Psoas muscle (tissue), 8 donors: ENCODE results near the gene MMP11. TPM values are rescaled to one million over a fixed set of nuclear protein-coding genes. Genes with fewer than 3 reads are reported as not detected.
A peak's percentile ranks its signal among the peaks of the same experiment; 100 is the strongest.

Experiments
- ATAC-seq, 4 donors: fragments of 200-7000 bp; cut with Tn5 transposase; one replicate each; pipeline ENCODE4 v1.9.1; 2020; ENCODE audit warnings: moderate library complexity in 3 of 4, mild to moderate bottlenecking in 2 of 4
- DNase-seq, 2 donors: peaks; one replicate each; pipeline ENCODE4 v3.0.0-alpha.2; 2020
- H3K27ac ChIP-seq: fragments of 200-600 bp; one replicate; pipeline ENCODE4 v1.8.0; 2022
- H3K27me3 ChIP-seq, 3 donors: fragments of 200-600 bp in 1 of 3; one replicate each; pipeline versions ENCODE4 v1.6.1 to v1.8.0; 2013 to 2022; ENCODE audit warnings: low read length in 2 of 3, mild to moderate bottlenecking in 2 of 3, moderate library complexity in 1 of 3; ENCODE audit not compliant: insufficient read depth in 3 of 3
- H3K36me3 ChIP-seq, 2 donors: fragments of 200-600 bp in 1 of 2; one replicate each; pipeline versions ENCODE4 v1.6.1 to v1.8.0; 2013 to 2022; ENCODE audit warnings: low read depth in 1 of 2, mild to moderate bottlenecking in 1 of 2, moderate library complexity in 1 of 2; ENCODE audit not compliant: insufficient read depth in 1 of 2
- H3K4me1 ChIP-seq: fragments of 200-600 bp; one replicate; pipeline ENCODE4 v1.8.0; 2022
- H3K4me3 ChIP-seq: fragments of 200-600 bp; one replicate; pipeline ENCODE4 v1.8.0; 2022; ENCODE audit warnings: mild to moderate bottlenecking
- H3K9me3 ChIP-seq: fragments of 200-600 bp; one replicate; pipeline ENCODE4 v1.8.0; 2022
- WGBS, 3 donors: extraction: QIAGEN DNeasy Blood & Tissue Kit; methylation state at CpG; one replicate each; pipeline versions ENCODE4 v1.1.6 to v1.1.7; 2013; 5-methylcytosine and 5-hydroxymethylcytosine counted together
- intact Hi-C, 2 donors: fragments of 100-400 bp; cut with DNase I; formaldehyde crosslinking; loops; one replicate each; pipeline versions ENCODE4 v1.11.0 to v1.14.2; 2022
- polyA plus RNA-seq, 3 donors: library from polyadenylated mRNA; stranded (reverse); fragments of 200-250 nt; gene quantifications; one replicate each; pipeline ENCODE4 v1.2.3, GENCODE V29; 2013
- total RNA-seq, 4 donors: library from RNA; stranded (reverse); fragmentation: NEBNext Ultra II Directional in 2 of 4; extraction: Animal tissue kit (Norgen Biotek cat#: 25700) in 2 of 4; gene quantifications; one replicate each; pipeline versions ENCODE4 v1.2.1 to v1.2.4, GENCODE V29; 2021 to 2023
- TF ChIP-seq, protein P1 (sequence below): fragments of 200-600 bp; IDR thresholded peaks from one replicate; pipeline ENCODE4 v1.8.0; 2022; ENCODE audit warnings: antibody characterized with exemption
- donor health status: healthy with polysubstance abuse.
- donor health status: DM: no; HTN: no; CAD: no; lungs with moderate emphysema.
- donor health status: Bipolar disorder and iron deficiency.
- donor health status: healthy.
- donor health status: DM: yes; HTN: yes; CAD: no.
- donor health status: DM: no; HTN: no; CAD: no.
- donor health status: DM: no; HTN: no; CAD: no.
- donor health status: DM: yes; HTN: yes; CAD: no.

Gene MMP11
- total and polyA plus RNA-seq, 7 donors, result 0.35 to 2.9 (median 1.3) TPM

DNA sequence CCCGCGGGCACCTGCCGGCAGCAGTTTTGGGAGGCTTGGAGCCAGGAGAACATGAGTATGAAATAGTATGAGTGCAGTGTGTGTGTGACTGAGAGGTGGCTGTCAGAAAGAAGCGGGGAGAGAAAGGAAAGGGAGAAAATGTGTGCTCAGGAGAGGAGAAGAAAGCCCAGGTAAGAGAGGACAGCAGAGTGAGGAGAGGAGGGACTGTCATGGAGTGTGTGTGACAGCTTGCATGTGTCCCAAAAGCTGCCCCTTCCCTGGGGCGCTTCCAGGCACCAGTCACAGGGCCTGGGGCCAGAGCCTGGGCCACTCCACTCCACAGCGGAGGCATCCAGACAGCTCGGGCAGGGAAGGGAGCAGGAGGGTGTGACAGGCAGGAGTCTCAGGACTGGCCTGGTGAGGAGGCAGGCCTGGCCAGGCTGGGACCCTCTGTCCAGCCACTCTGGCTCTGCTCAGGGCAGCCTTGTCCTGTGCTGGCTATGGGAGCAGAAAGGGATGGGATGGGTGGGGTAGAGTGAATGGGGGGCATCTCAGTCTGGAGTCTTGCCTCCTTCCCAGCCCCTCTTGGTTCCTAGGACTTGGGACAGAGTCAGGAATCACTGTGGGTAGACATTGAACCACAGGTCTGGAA, 949 bp downstream of the MMP11 start:
- H3K27me3 ChIP-seq, result no peaks in the 10 kb centered on the region
- H3K27ac ChIP-seq, result no peak overlapping the region
- intact Hi-C loops, result no loop called here
- 56 to 68% (median 66%) methylated on average over 5 to 7 of the region's 7 CpGs for WGBS, 3 donors
- no peaks in the 10 kb centered on the region for H3K36me3 ChIP-seq
- TF ChIP-seq, protein P1, sequence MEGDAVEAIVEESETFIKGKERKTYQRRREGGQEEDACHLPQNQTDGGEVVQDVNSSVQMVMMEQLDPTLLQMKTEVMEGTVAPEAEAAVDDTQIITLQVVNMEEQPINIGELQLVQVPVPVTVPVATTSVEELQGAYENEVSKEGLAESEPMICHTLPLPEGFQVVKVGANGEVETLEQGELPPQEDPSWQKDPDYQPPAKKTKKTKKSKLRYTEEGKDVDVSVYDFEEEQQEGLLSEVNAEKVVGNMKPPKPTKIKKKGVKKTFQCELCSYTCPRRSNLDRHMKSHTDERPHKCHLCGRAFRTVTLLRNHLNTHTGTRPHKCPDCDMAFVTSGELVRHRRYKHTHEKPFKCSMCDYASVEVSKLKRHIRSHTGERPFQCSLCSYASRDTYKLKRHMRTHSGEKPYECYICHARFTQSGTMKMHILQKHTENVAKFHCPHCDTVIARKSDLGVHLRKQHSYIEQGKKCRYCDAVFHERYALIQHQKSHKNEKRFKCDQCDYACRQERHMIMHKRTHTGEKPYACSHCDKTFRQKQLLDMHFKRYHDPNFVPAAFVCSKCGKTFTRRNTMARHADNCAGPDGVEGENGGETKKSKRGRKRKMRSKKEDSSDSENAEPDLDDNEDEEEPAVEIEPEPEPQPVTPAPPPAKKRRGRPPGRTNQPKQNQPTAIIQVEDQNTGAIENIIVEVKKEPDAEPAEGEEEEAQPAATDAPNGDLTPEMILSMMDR, result no peak
- H3K4me3 ChIP-seq, result peak overlapping the region; percentile 68
- ATAC-seq, result no peak
- DNase-seq, result no peak
- no peaks in the 10 kb centered on the region for H3K9me3 ChIP-seq
- peaks cover 14% of the 10 kb centered on the region for H3K4me1 ChIP-seq

DNA sequence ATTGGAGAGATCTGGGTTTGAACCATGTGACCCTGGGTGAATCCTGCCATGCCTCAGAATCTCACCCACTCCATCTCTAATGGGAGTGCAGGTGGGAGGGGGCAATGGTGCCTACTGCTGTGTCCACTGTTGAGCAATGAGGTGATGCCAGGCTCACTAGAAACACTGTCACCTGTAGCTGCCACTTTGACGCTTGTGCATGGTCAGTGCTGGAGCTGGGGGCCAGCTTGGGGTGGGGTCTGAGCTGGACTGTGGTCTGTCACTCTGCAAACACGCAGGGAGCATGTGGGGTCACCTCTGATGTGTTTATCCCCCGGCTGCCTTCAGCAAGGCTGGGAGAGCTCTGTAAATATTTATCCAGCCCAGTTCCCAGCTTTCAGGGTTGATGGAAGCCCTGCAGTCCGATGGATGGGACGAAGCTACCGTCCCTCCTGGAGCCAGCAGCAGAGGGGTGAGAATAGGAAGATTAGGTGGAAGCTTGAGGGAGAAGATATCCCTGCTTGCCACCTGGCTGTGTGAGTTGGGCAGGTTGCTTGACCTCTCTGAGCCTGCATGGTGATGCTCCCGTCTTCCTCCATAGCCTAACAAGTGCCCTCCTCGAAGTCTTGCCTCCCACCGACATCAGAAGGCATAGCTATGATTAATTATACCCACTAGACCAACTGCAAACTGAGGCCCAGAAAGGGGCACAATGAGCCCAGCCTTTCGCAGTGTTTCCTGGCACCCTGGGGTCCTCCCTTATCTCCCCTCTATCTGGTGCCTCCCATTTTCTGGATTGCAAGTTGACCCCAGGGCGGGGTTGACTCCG, 1.7 kb downstream of the MMP11 start:
- Histone ChIP-seq H3K9me3 (no peaks in the 10 kb centered on the region), H3K4me3 (no peak overlapping the region), H3K27me3 (no peaks in the 10 kb centered on the region), H3K27ac (no peak overlapping the region), H3K36me3 (no peaks in the 10 kb centered on the region), H3K4me1 (peaks cover 10% of the 10 kb centered on the region)
- TF ChIP-seq, protein P1, result no peak
- intact Hi-C loops, result no loop called here
- no peak for ATAC-seq
- WGBS, 3 donors, result 80 to 82% (median 82%) methylated on average over 12 of the region's 12 CpGs
- DNase-seq, result no peak

DNA sequence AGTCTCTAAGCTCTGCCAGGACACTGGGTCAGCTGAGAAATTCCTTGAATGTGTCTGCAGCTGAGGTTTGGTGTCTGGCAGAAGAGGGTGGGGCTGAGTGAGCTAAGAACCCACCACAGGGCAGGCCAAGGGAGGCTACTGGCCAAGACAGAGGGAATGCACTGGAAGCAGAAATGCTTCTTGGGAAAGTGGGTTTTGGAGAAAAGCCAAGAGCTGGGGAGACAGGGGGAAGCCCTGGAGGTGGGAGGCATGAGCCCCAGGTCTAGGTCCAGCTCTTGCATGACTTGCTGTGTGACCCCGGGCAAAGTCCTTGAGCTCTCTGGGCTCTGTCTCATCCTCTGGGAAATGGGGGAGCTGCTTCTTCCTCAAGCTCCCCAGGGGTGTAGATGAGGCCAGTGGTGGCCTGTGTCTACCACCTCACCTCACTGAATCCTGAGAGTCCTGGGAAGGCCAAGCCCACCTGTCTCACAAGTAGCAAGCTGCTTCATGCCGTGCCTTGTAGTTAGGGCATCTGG, 2.3 kb downstream of the MMP11 start:
- Histone ChIP-seq H3K4me3 (no peak overlapping the region), H3K4me1 (peaks cover 10% of the 10 kb centered on the region), H3K36me3 (no peaks in the 10 kb centered on the region), H3K27ac (no peak overlapping the region), H3K9me3 (no peaks in the 10 kb centered on the region), H3K27me3 (no peaks in the 10 kb centered on the region)
- ATAC-seq (no peak), DNase-seq (no peak)
- TF ChIP-seq, protein P1, result no peak
- 60 to 92% (median 74%) methylated on average over 2 of the region's 2 CpGs for WGBS, 3 donors
- intact Hi-C loops, result no loop called here

DNA sequence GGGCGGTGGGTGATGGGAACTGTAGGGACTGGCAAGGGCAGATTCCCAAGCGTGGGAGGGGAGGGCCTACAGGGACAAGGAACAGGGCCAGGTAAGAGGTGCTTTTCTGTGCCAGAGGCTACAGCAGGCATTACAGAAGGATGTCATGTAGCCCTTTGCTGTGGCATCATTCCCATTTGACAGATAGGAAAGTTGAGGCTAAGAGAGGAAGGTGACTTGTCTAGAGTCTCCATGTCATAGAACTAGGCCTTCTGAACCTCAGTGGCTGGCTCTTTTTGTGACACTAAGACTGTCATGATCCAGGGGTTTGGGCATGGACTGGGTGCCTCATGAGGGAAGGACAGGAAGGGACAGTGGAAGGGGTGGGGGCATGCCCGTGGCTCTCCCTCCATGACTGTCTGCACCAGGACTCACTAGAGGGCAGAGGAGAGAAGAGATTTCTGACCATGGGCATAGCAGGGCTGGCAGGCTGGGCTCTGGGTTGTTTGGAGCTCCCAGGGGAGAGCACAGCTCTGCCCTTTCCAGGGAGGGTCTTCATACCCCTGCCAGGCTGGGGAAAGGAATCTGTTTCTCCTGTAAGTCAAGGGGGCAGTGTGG, 3.2 kb downstream of the MMP11 start:
- Histone ChIP-seq H3K27me3 (no peaks in the 10 kb centered on the region), H3K4me1 (peaks cover 10% of the 10 kb centered on the region), H3K4me3 (no peak overlapping the region), H3K36me3 (no peaks in the 10 kb centered on the region), H3K9me3 (no peaks in the 10 kb centered on the region), H3K27ac (no peak overlapping the region)
- WGBS, 3 donors, result 80 to 90% (median 83%) methylated on average over 3 of the region's 3 CpGs
- intact Hi-C loops, result no loop called here
- TF ChIP-seq, protein P1, result no peak
- DNase-seq (no peak), ATAC-seq (no peak)
